Measurements from ENCODE around the gene EPC1.
"Not testable (repeated sequence)": the region's sequence is repeated elsewhere in the genome, so short reads cannot be mapped to it uniquely, and the experiment has no call there.

Gene EPC1

GRCh38 chr10:32357056-32357735 lies 10.2 kb upstream of the EPC1 start:
- no CpG with 5 or more reads among the region's 8 CpGs for WGBS, 2 donors (ENCODE audit: extremely low coverage in 2 of 2, insufficient read length in 2 of 2, insufficient replicate concordance in 1 of 2)

GRCh38 chr10:32354690-32355089 lies 7.7 kb upstream of the EPC1 start:
- not testable (repeated sequence) for H3K79me1 ChIP-seq (ENCODE audit: low read depth, low read length); H3K4me1 ChIP-seq (ENCODE audit: control insufficient read depth in 2 of 2, insufficient read depth in 1 of 2, low read depth in 1 of 2, low read length in 2 of 2); H3K18ac ChIP-seq (ENCODE audit: low read length); H2AFZ ChIP-seq (ENCODE audit: low read length); H2AK5ac ChIP-seq (ENCODE audit: low read depth, low read length); DNase-seq (ENCODE audit: low spot score); H2BK120ac ChIP-seq (ENCODE audit: low read depth, low read length); H3K9ac ChIP-seq (ENCODE audit: low read depth, low read length, poor library complexity); H3K4me2 ChIP-seq (ENCODE audit: insufficient read depth, low read length, poor library complexity, severe bottlenecking); H2BK15ac ChIP-seq (ENCODE audit: low read length); H3K14ac ChIP-seq (ENCODE audit: low read length); H3K27me3 ChIP-seq (ENCODE audit: control insufficient read depth in 3 of 3, insufficient read depth in 3 of 3, low read depth in 1 of 3, low read length in 3 of 3); H4K91ac ChIP-seq (ENCODE audit: low read depth, low read length, poor library complexity); H3K27ac ChIP-seq (replicated peaks; ENCODE audit: low read length); H2BK5ac ChIP-seq (ENCODE audit: low read length); H3K36me3 ChIP-seq (replicated peaks in 1 of 2; ENCODE audit: control insufficient read depth in 2 of 2, insufficient read depth in 2 of 2, low read length in 2 of 2); H4K8ac ChIP-seq (ENCODE audit: low read depth, low read length); H3K4me3 ChIP-seq (ENCODE audit: low read length in 2 of 2); H2BK12ac ChIP-seq (ENCODE audit: low read length); H3K23ac ChIP-seq (ENCODE audit: low read depth, low read length, poor library complexity); H3K4ac ChIP-seq (ENCODE audit: low read length)
- WGBS, 2 donors (ENCODE audit: extremely low coverage in 2 of 2, insufficient read length in 2 of 2, insufficient replicate concordance in 1 of 2), result no CpG with 5 or more reads among the region's 1 CpG
- H3K9me3 ChIP-seq (replicated peaks in 1 of 2; ENCODE audit: control insufficient read depth in 2 of 2, insufficient read depth in 1 of 2, low read depth in 1 of 2, low read length in 2 of 2), result peaks cover 6 to 32% of the 10 kb centered on the region in 2 donors

More at GRCh38 chr10:32357056-32357735, 10.2 kb upstream of the EPC1 start:
- Histone ChIP-seq H2BK15ac (ENCODE audit: low read length) (no peak overlapping the region), H2BK120ac (ENCODE audit: low read depth, low read length) (no peak overlapping the region), H3K36me3 (replicated peaks in 1 of 2; ENCODE audit: control insufficient read depth in 2 of 2, insufficient read depth in 2 of 2, low read length in 2 of 2) (peaks cover 5 to 11% of the 10 kb centered on the region in 2 donors), H3K23ac (ENCODE audit: low read depth, low read length, poor library complexity) (no peak overlapping the region), H3K27me3 (ENCODE audit: control insufficient read depth in 3 of 3, insufficient read depth in 3 of 3, low read depth in 1 of 3, low read length in 3 of 3) (no peaks in the 10 kb centered on the region), H2BK12ac (ENCODE audit: low read length) (no peak overlapping the region), H3K4ac (ENCODE audit: low read length) (no peak overlapping the region), H3K9me3 (replicated peaks in 1 of 2; ENCODE audit: control insufficient read depth in 2 of 2, insufficient read depth in 1 of 2, low read depth in 1 of 2, low read length in 2 of 2) (peaks cover 6 to 39% of the 10 kb centered on the region in 2 donors), H4K91ac (ENCODE audit: low read depth, low read length, poor library complexity) (no peak overlapping the region), H4K8ac (ENCODE audit: low read depth, low read length) (no peak overlapping the region), H3K4me1 (ENCODE audit: control insufficient read depth in 2 of 2, insufficient read depth in 1 of 2, low read depth in 1 of 2, low read length in 2 of 2) (no peaks in the 10 kb centered on the region), H2BK5ac (ENCODE audit: low read length) (no peak overlapping the region), H3K14ac (ENCODE audit: low read length) (no peak overlapping the region), H3K4me3 (ENCODE audit: low read length in 2 of 2) (no peak overlapping the region), H2AFZ (ENCODE audit: low read length) (no peak overlapping the region), H3K79me1 (ENCODE audit: low read depth, low read length) (no peaks in the 10 kb centered on the region), H3K27ac (replicated peaks; ENCODE audit: low read length) (no peak overlapping the region), H3K18ac (ENCODE audit: low read length) (no peak overlapping the region), H2AK5ac (ENCODE audit: low read depth, low read length) (no peak overlapping the region), H3K9ac (ENCODE audit: low read depth, low read length, poor library complexity) (no peak overlapping the region), H3K4me2 (ENCODE audit: insufficient read depth, low read length, poor library complexity, severe bottlenecking) (no peak overlapping the region)
- no peak for DNase-seq (ENCODE audit: low spot score)

GRCh38 chr10:32350811-32351350 lies 3.9 kb upstream of the EPC1 start:
- Histone ChIP-seq H3K4me1 (ENCODE audit: control insufficient read depth in 2 of 2, insufficient read depth in 1 of 2, low read depth in 1 of 2, low read length in 2 of 2) (peaks cover 2 to 4% of the 10 kb centered on the region in 2 donors), H2BK5ac (ENCODE audit: low read length) (no peak overlapping the region), H3K79me1 (ENCODE audit: low read depth, low read length) (no peaks in the 10 kb centered on the region), H3K4ac (ENCODE audit: low read length) (no peak overlapping the region), H3K27ac (replicated peaks; ENCODE audit: low read length) (no peak overlapping the region), H4K91ac (ENCODE audit: low read depth, low read length, poor library complexity) (no peak overlapping the region), H2BK15ac (ENCODE audit: low read length) (no peak overlapping the region), H2BK120ac (ENCODE audit: low read depth, low read length) (no peak overlapping the region), H3K9me3 (replicated peaks in 1 of 2; ENCODE audit: control insufficient read depth in 2 of 2, insufficient read depth in 1 of 2, low read depth in 1 of 2, low read length in 2 of 2) (peaks cover 4 to 15% of the 10 kb centered on the region in 2 donors), H2AK5ac (ENCODE audit: low read depth, low read length) (no peak overlapping the region), H3K14ac (ENCODE audit: low read length) (no peak overlapping the region), H2BK12ac (ENCODE audit: low read length) (no peak overlapping the region), H3K9ac (ENCODE audit: low read depth, low read length, poor library complexity) (no peak overlapping the region), H3K23ac (ENCODE audit: low read depth, low read length, poor library complexity) (no peak overlapping the region), H3K27me3 (ENCODE audit: control insufficient read depth in 3 of 3, insufficient read depth in 3 of 3, low read depth in 1 of 3, low read length in 3 of 3) (no peaks in the 10 kb centered on the region), H3K18ac (ENCODE audit: low read length) (no peak overlapping the region), H4K8ac (ENCODE audit: low read depth, low read length) (no peak overlapping the region), H3K4me3 (ENCODE audit: low read length in 2 of 2) (no peak overlapping the region), H3K36me3 (replicated peaks in 1 of 2; ENCODE audit: control insufficient read depth in 2 of 2, insufficient read depth in 2 of 2, low read length in 2 of 2) (peaks cover 3 to 6% of the 10 kb centered on the region in 2 donors), H2AFZ (ENCODE audit: low read length) (no peak overlapping the region), H3K4me2 (ENCODE audit: insufficient read depth, low read length, poor library complexity, severe bottlenecking) (no peak overlapping the region)
- WGBS, 2 donors (ENCODE audit: extremely low coverage in 2 of 2, insufficient read length in 2 of 2, insufficient replicate concordance in 1 of 2), result no CpG with 5 or more reads among the region's 3 CpGs
- DNase-seq (ENCODE audit: low spot score), result no peak

GRCh38 chr10:32349968-32350738 lies 3.2 kb upstream of the EPC1 start:
- H2AFZ ChIP-seq (ENCODE audit: low read length), result no peak overlapping the region
- H2BK15ac ChIP-seq (ENCODE audit: low read length), result no peak overlapping the region
- no peak overlapping the region for H2BK5ac ChIP-seq (ENCODE audit: low read length)
- no peak overlapping the region for H3K4me2 ChIP-seq (ENCODE audit: insufficient read depth, low read length, poor library complexity, severe bottlenecking)
- no peak overlapping the region for H3K27ac ChIP-seq (replicated peaks; ENCODE audit: low read length)
- H2BK12ac ChIP-seq (ENCODE audit: low read length), result no peak overlapping the region
- DNase-seq (ENCODE audit: low spot score), result no peak
- peaks cover 2 to 4% of the 10 kb centered on the region in 2 donors for H3K4me1 ChIP-seq (ENCODE audit: control insufficient read depth in 2 of 2, insufficient read depth in 1 of 2, low read depth in 1 of 2, low read length in 2 of 2)
- no peak overlapping the region for H3K14ac ChIP-seq (ENCODE audit: low read length)
- no peak overlapping the region for H3K18ac ChIP-seq (ENCODE audit: low read length)
- H3K27me3 ChIP-seq (ENCODE audit: control insufficient read depth in 3 of 3, insufficient read depth in 3 of 3, low read depth in 1 of 3, low read length in 3 of 3), result no peaks in the 10 kb centered on the region
- peaks cover 4 to 12% of the 10 kb centered on the region in 2 donors for H3K9me3 ChIP-seq (replicated peaks in 1 of 2; ENCODE audit: control insufficient read depth in 2 of 2, insufficient read depth in 1 of 2, low read depth in 1 of 2, low read length in 2 of 2)
- no peak overlapping the region for H3K9ac ChIP-seq (ENCODE audit: low read depth, low read length, poor library complexity)
- H2BK120ac ChIP-seq (ENCODE audit: low read depth, low read length), result no peak overlapping the region
- peaks cover 3 to 10% of the 10 kb centered on the region in 2 donors for H3K36me3 ChIP-seq (replicated peaks in 1 of 2; ENCODE audit: control insufficient read depth in 2 of 2, insufficient read depth in 2 of 2, low read length in 2 of 2)
- no peak overlapping the region for H3K4ac ChIP-seq (ENCODE audit: low read length)
- no CpG with 5 or more reads among the region's 7 CpGs for WGBS, 2 donors (ENCODE audit: extremely low coverage in 2 of 2, insufficient read length in 2 of 2, insufficient replicate concordance in 1 of 2)
- H3K79me1 ChIP-seq (ENCODE audit: low read depth, low read length), result no peaks in the 10 kb centered on the region
- H3K23ac ChIP-seq (ENCODE audit: low read depth, low read length, poor library complexity), result no peak overlapping the region
- H4K8ac ChIP-seq (ENCODE audit: low read depth, low read length), result no peak overlapping the region
- no peak overlapping the region for H2AK5ac ChIP-seq (ENCODE audit: low read depth, low read length)
- no peak overlapping the region for H3K4me3 ChIP-seq (ENCODE audit: low read length in 2 of 2)
- no peak overlapping the region for H4K91ac ChIP-seq (ENCODE audit: low read depth, low read length, poor library complexity)

Measured in neuronal stem cell (in vitro differentiated cells).